OCI-LY7 (cell line): ENCODE data around the gene DEXI. TPM values are rescaled to one million over a fixed set of nuclear protein-coding genes. Genes with fewer than 3 reads are reported as not detected.

ENCODE experiments used
- BruUV-seq: library from RNA; stranded (reverse); fragments of 400-500 nt; replicated peaks from 2 replicates; lab custom pipeline; 2021; lab: Mats Ljungman, UMichigan
- CTCF ChIA-PET: fragments of 300-600 bp; sonication (Branson Sonifier 250); formaldehyde crosslinking; loops from one replicate; lab custom pipeline; 2022; ENCODE audit warnings: antibody characterized with exemption; ENCODE audit not compliant: unreplicated experiment; lab: Charles Lee
- POLR2A ChIA-PET: fragments of 300-600 bp; sonication (Branson Sonifier 250); formaldehyde crosslinking; loops from one replicate; lab custom pipeline; 2022; ENCODE audit warnings: antibody characterized with exemption; lab: Charles Lee
- DNase-seq: peaks from one replicate; pipeline ENCODE4 v3.0.0-alpha.2; 2015; ENCODE audit warnings: low spot score
- H2AFZ ChIP-seq: fragments of 200-600 bp; sonication (generic), shearing (Covaris generic); 2 replicates; pipeline ENCODE4 v1.6.1; 2014; ENCODE audit warnings: mild to moderate bottlenecking, antibody characterized with exemption, low read length, moderate library complexity
- H3K27ac ChIP-seq: fragments of 200-600 bp; sonication (generic); 2 replicates; pipeline ENCODE4 v1.5.1; 2014; ENCODE audit warnings: mixed run types, low read depth, mild to moderate bottlenecking, moderate library complexity, low read length, inconsistent platforms; ENCODE audit not compliant: poor library complexity, severe bottlenecking
- H3K36me3 ChIP-seq: fragments of 200-600 bp; sonication (generic); 2 replicates; pipeline ENCODE4 v1.6.1; 2014; ENCODE audit warnings: mild to moderate bottlenecking, antibody characterized with exemption, low read length, moderate library complexity, mixed read lengths; ENCODE audit not compliant: insufficient read depth
- H3K4me1 ChIP-seq: fragments of 200-600 bp; sonication (generic); 2 replicates; pipeline ENCODE4 v1.5.1; 2014; ENCODE audit warnings: mild to moderate bottlenecking, low read length; ENCODE audit not compliant: insufficient read depth, poor library complexity, severe bottlenecking
- H3K4me2 ChIP-seq: fragments of 200-600 bp; sonication (generic); 2 replicates; pipeline ENCODE4 v1.6.1; 2014; ENCODE audit warnings: mild to moderate bottlenecking, low read length
- H3K4me3 ChIP-seq: fragments of 200-600 bp; sonication (generic); 2 replicates; pipeline ENCODE4 v1.5.1; 2014; ENCODE audit warnings: mild to moderate bottlenecking, low read depth, low read length; ENCODE audit not compliant: poor library complexity, severe bottlenecking
- H3K79me2 ChIP-seq: fragments of 200-600 bp; sonication (generic); 2 replicates; pipeline ENCODE4 v1.6.1; 2016; ENCODE audit warnings: low read depth, mild to moderate bottlenecking, low read length, moderate library complexity, mixed read lengths; ENCODE audit not compliant: insufficient read depth
- H3K9me2 ChIP-seq: fragments of 200-600 bp; sonication (generic); 2 replicates; pipeline ENCODE4 v1.6.1; 2016; ENCODE audit warnings: mild to moderate bottlenecking, low read length, mixed read lengths; ENCODE audit not compliant: insufficient read depth
- H3K9me3 ChIP-seq: fragments of 200-600 bp; sonication (generic); 2 replicates; pipeline ENCODE4 v1.6.1; 2014; ENCODE audit warnings: mild to moderate bottlenecking, mixed run types, low read length, mixed read lengths
- H4K20me1 ChIP-seq: fragments of 200-600 bp; sonication (generic); 2 replicates; pipeline ENCODE4 v1.6.1; 2014; ENCODE audit warnings: mild to moderate bottlenecking, antibody characterized with exemption, low read length, moderate library complexity, mixed read lengths; ENCODE audit not compliant: insufficient read depth
- EZH2phosphoT487 ChIP-seq: fragments of 200-600 bp; sonication (generic); IDR thresholded peaks from 2 replicates; pipeline ENCODE4 v1.6.1; 2018; ENCODE audit warnings: low read depth, borderline replicate concordance, mild to moderate bottlenecking, mixed run types, antibody characterized with exemption, low read length, moderate library complexity, mixed read lengths
- intact Hi-C: fragments of 100-400 bp; cut with micrococcal nuclease; formaldehyde crosslinking; loops from one replicate; pipeline ENCODE4 v1.10.0; 2022; ENCODE audit not compliant: unreplicated experiment
- total RNA-seq, 2 experiments: library from RNA; depleted of rRNA in 1 of 2; stranded (reverse); fragments of >200 nt in 1 of 2; shearing (Covaris generic) in 1 of 2; gene quantifications; 2 replicates each; pipeline ENCODE4 v1.2.3, GENCODE V29; 2014 to 2022
- TF ChIP-seq, protein P1 (sequence below): fragments of 200-600 bp; sonication (generic); conservative IDR thresholded peaks from 2 replicates; pipeline ENCODE4 v1.5.1; 2014; ENCODE audit warnings: mild to moderate bottlenecking, antibody characterized with exemption, low read length, moderate library complexity, mixed read lengths

DEXI gene
- total RNA-seq, 2 experiments from 2014 or later: 15.1 to 17.6 TPM

DNA sequence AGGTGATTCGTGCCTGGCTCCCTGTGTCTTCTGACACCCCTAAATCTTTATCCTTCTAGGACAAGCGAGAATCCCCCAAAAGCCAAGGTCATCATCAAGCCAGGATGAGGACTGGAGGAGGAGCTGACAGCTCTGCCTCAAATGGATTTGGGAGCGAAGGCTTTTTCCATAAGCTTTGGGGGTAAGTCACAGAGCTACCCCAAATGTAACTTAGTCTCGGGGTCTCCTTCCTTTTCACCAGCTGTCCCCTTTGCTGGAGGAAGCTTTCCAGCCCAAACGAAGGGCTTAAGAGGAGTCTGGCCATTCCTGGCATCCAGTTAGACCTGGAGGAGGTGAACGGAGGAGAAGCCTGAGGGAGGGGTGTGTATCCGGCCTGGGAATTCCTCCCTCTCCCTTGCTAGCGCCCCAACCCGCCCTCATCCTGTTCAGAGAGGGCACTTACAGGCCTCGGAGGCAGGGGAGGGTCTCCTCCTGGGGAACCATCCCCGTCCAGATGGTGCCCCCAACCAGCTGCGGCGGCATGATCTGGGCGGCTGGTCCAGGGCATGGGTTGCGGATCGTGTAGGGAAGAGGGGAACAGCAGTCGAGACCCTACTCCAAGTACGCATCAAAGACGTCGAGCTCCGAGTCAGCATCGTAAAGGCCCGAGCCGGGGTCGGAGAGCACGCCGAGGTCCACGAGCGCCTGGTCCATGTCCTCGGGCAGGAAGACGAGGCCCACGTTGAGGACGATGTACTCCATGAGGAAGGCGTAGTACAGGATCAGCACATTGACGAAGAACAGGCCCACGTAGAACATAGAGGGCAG is 938 bp downstream of the DEXI start:
- H4K20me1 ChIP-seq: 0 out of 2 replicates have a peak, but pooled peaks cover 14% of the 10 kb centered on the region
- intact Hi-C loops: loop anchor here (5.0 to 10.0 kb wide), 3 partner anchors 64 to 1847 kb away; partner anchors contain the start of genes ATF7IP2, CIITA and HAPSTR1
- ChIA-PET POLR2A (interaction anchor here (2.5 kb wide), 1 partner anchor 10 kb away, joined by 5 read pairs; no protein-coding TSS in a partner anchor), CTCF (interaction anchor here (0.6 to 1.1 kb wide), 2 partner anchors 9 to 131 kb away, joined by 3 to 4 read pairs; no protein-coding TSS in a partner anchor)
- no peak for DNase-seq
- peaks cover 65% of the 10 kb centered on the region for H3K4me1 ChIP-seq
- H3K27ac ChIP-seq: no peak overlapping the region
- no peaks in the 10 kb centered on the region for H3K9me2 ChIP-seq
- H2AFZ ChIP-seq: no peak overlapping the region
- H3K79me2 ChIP-seq: peaks cover 18% of the 10 kb centered on the region
- H3K4me3 ChIP-seq: peak overlapping the region; percentile 74
- no peak for TF ChIP-seq EZH2phosphoT487
- TF ChIP-seq, protein P1, sequence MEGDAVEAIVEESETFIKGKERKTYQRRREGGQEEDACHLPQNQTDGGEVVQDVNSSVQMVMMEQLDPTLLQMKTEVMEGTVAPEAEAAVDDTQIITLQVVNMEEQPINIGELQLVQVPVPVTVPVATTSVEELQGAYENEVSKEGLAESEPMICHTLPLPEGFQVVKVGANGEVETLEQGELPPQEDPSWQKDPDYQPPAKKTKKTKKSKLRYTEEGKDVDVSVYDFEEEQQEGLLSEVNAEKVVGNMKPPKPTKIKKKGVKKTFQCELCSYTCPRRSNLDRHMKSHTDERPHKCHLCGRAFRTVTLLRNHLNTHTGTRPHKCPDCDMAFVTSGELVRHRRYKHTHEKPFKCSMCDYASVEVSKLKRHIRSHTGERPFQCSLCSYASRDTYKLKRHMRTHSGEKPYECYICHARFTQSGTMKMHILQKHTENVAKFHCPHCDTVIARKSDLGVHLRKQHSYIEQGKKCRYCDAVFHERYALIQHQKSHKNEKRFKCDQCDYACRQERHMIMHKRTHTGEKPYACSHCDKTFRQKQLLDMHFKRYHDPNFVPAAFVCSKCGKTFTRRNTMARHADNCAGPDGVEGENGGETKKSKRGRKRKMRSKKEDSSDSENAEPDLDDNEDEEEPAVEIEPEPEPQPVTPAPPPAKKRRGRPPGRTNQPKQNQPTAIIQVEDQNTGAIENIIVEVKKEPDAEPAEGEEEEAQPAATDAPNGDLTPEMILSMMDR: no peak
- H3K36me3 ChIP-seq: peaks cover 2% of the 10 kb centered on the region; the same call in 1 of the 2 replicates
- peak overlapping the region; percentile 75 for H3K4me2 ChIP-seq
- H3K9me3 ChIP-seq: no peaks in the 10 kb centered on the region
- BruUV-seq: no TSS peak

DNA sequence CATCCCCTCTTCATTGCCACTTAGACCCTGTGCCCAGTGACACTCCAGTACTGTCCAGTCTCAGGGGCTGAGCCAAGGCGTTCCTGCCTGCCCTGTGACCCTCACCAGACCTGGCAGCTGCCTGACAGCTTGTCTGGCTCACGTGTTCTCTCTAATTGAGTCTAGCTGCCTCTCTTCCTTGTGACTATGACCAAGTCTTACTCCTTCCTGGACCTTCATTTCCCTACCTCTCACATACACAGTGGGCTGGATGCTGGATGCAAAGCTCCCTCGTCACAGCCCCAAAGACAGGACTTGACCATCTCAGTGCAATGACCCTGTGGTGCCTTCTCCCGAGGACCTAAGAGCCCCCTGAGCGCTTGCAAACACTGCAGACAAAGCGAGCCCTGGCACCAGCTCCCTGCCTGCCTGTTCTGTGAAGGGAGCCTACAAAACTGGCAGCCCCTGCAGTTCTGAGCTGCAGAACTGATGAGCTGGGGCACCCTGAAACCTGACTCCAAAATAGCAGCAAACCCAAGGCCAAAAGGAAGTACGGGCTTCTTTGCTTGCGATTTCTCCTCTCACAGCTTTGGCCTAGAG is 1.7 kb downstream of the DEXI start:
- H3K27ac ChIP-seq: no peak overlapping the region
- H3K9me2 ChIP-seq: no peaks in the 10 kb centered on the region
- CTCF ChIA-PET: interaction anchor here (0.6 to 1.1 kb wide), 2 partner anchors 9 to 130 kb away, joined by 3 to 4 read pairs; no protein-coding TSS in a partner anchor
- intact Hi-C loops: loop anchor here (5.0 to 10.0 kb wide), 3 partner anchors 63 to 1846 kb away; partner anchors contain the start of genes ATF7IP2, CIITA and HAPSTR1
- POLR2A ChIA-PET: interaction anchor here (2.5 kb wide), 1 partner anchor 11 kb away, joined by 5 read pairs; no protein-coding TSS in a partner anchor
- TF ChIP-seq, protein P1: no peak
- TF ChIP-seq EZH2phosphoT487: no peak
- H3K4me3 ChIP-seq: peak overlapping the region; percentile 74
- TSS peak; percentile 51 for BruUV-seq
- H3K4me2 ChIP-seq: peak overlapping the region; percentile 75
- no peak overlapping the region for H2AFZ ChIP-seq
- 0 out of 2 replicates have a peak, but pooled peaks cover 11% of the 10 kb centered on the region for H4K20me1 ChIP-seq
- H3K9me3 ChIP-seq: no peaks in the 10 kb centered on the region
- peaks cover 5% of the 10 kb centered on the region; the same call in 1 of the 2 replicates for H3K36me3 ChIP-seq
- DNase-seq: peak; percentile 33
- peaks cover 57% of the 10 kb centered on the region for H3K4me1 ChIP-seq
- H3K79me2 ChIP-seq: peaks cover 11% of the 10 kb centered on the region
